Stimulated activated CD4-positive, alpha-beta T cell treated with anti-CD3 and anti-CD28 coated beads, Interleukin-1b, Interleukin-23, amount 100 ng/mL, for 48 hours (primary cell): Measurements from ENCODE around the gene MACROD2.

Experiments used
- DNase-seq: peaks from one replicate; pipeline ENCODE4 v3.0.0-alpha.2; 2020

The MACROD2 gene

DNA sequence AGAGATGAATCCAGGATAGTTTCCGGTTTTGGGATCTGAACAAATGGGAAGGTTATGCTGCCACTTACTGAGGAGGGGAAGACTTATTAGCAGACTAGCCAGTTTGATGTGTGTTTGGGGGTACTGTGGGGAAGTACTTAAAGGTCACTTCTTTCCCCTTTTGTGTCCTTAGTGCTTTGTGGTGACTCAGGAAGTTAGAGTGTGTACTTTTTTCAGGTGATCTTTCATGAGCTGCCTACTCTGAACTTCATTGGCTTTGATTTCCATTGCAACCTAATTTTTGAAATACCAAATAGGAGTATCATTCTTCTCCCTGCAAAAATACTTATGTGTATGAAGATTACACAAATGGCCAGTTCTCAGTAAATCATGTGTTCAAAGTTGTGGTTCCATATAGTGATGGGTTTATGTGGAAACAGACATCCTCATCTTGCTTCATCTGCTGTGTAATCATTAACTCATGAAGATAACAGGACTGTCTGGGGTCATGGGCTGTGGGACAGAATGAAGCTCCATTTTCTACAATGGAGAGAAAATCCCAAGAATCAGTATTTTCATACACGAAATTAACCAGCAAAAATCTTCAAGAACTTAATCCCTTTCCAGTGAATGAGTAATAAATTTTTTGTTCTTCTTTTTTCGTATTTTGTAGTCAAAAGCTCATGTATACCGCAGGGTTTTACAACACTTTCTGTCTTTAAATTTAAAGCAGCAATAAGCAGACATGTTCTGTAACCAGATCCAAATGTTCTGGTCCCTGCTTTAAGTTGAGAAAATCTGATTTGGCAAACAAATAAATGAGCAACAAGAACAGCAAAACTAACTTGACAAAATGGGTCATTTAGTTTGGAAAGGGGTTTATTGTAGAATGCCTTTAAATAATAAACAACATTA, 614.3 kb downstream of the MACROD2 start:
- DNase-seq = no peak

DNA sequence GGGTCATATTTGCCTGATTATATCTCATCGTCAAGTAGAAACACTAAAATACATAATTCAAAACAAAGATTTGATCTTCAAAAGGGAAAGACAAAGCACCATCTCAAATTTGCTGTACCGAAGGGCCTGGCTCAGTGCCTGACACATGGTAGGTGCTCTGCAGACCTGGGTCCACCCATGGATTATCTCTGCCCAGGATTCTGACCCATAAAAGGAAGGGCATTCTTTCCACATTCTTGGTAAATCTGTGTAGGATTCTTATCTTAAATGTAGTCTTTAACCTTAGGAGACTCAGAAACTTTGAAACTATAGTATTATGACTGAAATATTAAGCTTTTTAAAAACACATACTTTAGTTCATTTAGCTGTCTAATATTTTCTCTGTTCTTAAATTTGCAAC, 616.2 kb downstream of the MACROD2 start:
- DNase-seq = no peak

DNA sequence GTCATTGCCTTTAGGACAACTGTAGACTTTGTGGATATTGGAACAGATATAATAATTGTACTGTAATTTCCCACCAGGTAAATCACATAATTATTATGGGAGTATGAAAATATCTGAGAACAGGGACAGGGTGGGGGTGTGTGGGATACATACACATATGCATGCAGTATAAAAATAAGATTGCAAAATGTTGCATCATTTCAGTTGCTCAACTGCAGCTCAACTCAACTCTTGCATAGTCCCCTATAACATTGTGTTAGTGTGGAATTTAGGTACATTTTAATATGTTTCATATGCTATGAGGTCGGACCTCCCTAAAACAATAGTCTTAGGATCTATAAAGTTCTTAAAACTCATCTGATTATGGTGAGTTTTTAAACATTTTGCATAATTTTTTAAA, 617.1 kb downstream of the MACROD2 start:
- no peak for DNase-seq

DNA sequence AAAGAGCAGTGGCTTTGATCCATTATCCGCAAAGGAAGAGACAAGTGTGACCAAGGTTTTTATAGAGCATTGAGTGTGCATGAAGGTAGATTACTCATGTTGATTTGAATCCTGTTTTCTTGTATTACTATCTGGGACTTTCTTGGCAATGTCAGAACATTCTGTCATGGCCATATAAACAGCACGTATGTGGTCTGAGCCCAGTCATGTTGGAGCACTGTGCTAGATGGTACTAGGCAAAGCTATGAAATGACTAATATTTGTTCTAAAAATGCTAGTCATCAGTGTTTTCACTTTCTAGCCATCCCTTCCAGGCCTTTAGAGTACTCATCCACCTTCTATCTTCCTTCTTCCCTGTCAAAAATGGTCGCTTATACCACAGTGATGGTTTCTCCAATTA, 620.7 kb downstream of the MACROD2 start:
- DNase-seq = no peak

DNA sequence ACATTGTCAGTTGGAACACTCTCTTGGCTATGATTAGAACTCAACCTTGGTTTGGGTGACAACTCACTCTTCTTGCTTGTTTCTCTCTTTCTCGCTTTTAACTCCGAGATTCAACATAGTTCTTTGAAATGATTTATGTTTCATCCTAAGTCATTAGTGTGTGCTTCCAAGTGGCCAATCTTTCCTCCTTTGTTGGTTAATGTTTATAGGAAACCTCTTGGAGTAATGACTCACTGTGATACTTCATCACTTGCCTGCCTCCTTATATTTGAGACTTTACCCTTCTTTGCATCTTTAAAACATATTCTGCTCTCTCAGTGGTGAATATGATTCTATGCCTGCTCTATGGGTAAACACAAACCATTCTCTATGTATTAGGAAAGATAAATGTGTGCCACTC, 621.8 kb downstream of the MACROD2 start:
- no peak for DNase-seq

DNA sequence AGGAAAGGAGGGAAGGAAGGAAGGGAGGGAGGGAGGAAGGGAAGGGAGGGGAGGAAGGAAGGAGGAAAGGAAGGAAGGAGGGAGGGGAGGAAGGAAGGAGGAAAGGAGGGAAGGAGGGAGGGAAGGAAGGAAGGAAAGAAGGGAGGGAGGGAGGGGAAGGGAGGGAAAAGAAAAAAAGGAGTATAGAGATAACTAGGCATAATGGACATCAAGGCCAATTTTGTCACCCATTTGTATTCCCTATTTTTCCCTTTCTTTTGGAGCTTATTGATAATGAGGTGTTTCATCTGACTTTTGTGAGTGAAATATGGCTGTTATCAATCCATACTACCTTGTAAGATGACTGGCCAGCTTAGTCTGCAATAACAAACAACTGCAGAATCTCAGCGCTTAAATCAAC, 624.1 kb downstream of the MACROD2 start:
- DNase-seq = no peak

DNA sequence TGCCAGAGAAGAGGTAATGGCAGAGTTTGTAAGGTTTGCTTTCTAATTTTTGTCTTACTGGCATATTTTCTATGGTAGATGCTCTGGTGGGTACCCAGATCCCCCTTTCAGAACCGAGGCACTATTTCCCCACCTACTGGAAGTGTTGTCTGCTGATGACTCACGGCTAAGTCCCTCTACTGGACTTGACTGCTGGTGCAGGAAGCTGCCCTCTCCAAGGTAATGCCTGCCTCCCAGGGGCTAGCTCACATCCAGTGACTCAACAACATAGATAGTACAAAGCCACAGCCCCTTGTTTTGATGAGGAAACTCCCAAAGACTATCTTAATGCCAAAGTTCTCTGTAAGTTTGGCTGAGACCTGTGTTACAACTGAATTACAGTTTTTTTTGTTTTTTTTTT, 627.5 kb downstream of the MACROD2 start:
- DNase-seq = no peak

DNA sequence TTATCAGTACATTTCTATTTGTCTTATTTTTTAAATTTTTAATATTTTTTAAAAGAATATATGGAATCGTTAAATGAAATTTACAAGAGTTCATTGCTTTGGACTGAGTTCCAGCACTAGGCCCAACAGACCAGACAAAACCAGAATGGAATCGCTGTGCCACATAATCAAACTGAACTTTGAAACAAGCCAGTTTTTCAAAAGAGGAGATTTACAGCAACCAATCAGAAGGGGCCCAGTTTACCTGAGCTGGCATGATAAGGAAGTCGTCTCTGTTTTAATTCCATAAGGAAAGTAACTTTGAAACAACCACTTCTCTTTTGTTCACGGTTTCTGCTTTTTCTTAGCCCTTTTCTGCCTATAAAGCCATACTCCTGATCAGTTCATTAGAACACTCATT, 635.7 kb downstream of the MACROD2 start:
- DNase-seq = no peak

DNA sequence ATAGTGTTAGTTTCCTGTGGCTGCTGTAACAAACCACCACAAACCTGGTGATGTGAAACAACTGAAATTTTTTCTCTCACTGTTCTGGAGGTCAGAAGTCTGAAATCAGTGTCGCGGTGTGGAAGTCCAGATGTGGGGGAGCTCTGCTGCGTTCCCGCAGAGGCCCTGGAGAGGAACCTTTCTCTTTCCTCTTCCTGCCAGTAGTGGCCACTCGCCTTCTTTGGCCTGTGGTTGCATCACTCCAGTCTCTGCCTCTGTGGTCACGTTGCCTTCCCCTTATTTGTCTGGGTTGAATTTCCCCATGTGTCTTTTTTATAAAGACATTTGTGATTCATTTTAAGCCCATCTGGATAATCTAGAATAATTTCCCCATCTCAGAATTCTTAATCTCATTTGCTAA, 637.6 kb downstream of the MACROD2 start:
- no peak for DNase-seq

DNA sequence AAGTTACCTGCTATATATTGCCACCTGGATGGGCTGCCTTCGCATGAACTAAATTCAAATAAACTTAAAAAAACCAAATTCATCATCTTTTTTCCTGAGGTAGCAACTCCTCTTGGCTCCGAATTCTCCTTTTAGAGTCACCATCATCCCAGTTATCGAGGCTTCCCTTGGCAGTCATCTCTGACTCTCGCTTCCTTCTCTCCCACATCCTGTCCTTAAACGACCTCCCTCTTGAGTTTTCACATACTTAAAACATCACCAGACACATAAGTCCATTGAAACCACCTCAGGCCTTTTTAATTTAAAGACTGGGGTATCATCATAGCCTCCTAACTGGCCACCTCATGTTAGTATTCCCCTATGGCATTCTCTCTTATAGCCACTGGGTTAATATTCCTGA, 638.2 kb downstream of the MACROD2 start:
- no peak for DNase-seq

DNA sequence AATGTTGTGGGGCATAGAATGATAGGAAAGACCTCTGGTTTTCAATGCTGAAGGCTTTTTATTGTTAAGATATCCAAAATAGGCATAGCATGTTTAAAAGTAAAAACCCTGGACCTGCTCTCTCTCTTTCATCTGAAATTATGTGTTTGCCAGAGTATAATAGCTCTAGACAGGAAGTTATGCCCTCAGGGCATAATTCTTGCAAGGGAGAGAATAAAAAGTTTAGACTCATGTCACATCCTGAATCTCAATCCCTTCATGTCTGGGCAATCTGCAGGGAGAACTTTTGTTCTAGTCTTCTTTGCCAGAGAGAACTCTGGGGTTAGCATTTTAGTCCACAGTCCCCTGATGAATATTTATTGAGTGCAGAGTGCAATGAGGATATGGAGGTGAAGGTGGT, 639.3 kb downstream of the MACROD2 start:
- DNase-seq = no peak

DNA sequence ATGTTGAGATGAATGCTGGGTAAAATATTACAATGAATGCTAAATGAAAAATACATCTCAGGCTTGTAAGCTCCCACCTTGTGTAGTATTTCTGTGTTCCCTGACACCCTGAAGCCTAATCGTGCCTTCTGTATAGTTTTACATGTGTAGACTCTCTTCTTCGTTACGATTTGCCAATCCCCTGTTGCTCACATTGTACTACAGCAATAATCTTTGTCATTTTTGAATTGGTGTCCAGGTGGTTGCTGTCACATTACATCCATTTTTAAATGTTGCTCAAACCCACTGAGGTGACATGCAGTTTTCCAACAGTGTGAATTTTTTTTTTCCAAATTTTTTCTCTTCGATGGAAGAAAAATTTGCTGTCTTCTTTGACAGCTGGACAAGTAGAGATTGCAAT, 642.1 kb downstream of the MACROD2 start:
- DNase-seq = no peak

DNA sequence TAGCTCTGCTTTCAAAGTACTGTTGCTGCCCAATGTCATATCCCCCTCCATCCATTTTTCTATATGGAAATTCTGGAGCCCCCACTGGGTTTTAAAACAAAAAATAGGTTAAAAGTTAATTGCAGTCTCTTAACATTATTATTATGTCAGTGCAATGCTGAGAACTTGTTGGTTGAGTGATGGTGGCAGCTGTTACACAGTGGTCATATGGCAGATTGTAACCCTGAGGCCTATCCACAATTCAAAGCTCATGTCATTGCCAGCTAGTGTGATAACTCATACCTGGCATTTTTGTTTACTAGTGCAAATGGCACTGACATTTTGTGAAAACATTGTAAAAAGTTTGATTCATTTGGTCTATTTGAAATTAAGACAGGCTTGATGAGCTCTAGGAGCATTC, 647.8 kb downstream of the MACROD2 start:
- no peak for DNase-seq

DNA sequence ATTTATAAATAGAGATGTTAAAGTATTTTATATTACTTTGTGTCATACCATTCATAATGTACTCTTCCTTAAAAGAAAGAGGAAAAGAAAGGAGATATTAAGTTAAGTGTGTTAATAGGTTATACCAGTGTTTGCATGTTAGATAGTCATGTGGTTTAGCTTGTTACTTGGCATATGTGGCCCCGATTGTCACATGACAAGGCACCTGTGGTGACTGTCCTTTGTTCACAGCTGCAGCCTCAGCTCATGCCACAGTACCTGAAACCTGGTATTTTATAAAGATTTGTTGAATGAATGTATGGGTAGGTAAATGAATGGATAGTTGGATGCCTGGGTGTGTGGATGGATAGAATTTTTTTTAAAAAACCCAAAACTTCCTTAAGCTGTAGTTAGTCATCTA, 648.2 kb downstream of the MACROD2 start:
- DNase-seq = no peak

DNA sequence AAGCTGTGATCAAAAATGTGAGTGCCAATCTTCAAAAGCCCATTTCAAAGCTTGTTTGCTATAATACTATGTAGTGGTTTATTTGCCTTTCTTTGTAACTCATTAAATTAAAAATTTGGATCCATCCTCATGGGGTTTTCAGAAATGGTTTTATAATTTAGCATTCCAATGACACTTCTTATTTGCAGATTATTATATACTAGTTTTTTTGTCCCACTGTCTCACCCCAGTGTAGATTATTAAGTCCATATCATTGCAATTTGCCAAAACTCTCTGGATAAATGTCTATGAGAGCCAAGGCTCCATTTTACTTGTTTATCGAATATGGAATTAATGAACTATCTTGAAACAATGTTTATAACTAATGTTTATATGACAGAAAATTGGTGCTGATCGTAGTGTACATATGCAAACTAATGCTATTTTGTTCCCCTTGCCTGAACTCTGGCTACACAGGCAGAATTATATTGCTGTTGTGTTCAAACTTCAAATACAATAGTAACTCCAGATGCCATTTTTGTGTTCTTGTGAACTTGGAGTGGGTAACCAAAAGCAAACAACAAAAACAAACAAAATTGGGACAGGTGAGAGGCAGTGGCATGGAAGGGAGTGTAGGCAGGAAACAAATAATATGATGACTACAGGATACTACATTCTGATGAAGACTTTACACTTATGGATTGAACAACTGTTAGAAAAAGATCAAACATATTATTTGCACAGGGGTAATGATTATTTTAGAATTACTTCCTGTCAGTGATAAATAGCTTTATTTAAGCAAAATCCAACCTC, 649.2 kb downstream of the MACROD2 start:
- DNase-seq = no peak

DNA sequence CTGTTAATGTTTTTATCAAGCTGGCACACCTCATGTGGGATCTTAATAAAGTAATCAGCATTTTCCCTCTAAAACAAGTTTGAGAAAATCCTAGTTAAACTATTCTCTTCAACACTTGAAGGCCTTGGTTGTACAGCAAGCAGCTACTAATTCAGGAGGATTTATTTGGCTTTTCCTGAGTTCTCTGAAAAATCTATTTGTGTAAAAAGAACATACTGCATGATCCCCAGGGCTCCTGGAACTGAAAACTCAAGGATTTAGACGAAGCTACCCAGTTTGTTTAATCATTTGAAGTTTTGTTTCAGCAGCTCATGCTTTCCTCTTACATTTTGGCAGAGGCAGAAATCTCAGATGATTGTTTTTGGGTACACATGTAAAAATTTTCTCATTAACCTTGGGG, 651.7 kb downstream of the MACROD2 start:
- no peak for DNase-seq

DNA sequence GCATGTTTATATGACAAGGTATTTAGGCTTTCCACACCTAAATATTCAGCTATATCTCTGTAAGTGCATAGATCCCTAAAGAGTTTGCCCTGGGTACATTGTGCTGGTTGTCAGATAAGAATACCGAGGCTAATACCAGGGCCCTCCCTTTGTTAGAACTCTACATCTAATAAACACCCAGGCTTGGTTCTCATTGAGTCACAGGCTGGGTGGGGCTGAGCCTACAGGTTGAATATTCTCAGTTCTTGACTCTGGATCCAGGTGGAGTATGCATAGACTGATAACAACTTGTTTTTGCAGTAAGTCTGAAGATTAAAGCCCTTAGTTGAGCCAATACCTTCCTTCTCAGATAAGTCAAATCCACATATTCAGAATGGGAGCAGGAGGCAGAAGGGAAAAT, 654.3 kb downstream of the MACROD2 start:
- DNase-seq = no peak

DNA sequence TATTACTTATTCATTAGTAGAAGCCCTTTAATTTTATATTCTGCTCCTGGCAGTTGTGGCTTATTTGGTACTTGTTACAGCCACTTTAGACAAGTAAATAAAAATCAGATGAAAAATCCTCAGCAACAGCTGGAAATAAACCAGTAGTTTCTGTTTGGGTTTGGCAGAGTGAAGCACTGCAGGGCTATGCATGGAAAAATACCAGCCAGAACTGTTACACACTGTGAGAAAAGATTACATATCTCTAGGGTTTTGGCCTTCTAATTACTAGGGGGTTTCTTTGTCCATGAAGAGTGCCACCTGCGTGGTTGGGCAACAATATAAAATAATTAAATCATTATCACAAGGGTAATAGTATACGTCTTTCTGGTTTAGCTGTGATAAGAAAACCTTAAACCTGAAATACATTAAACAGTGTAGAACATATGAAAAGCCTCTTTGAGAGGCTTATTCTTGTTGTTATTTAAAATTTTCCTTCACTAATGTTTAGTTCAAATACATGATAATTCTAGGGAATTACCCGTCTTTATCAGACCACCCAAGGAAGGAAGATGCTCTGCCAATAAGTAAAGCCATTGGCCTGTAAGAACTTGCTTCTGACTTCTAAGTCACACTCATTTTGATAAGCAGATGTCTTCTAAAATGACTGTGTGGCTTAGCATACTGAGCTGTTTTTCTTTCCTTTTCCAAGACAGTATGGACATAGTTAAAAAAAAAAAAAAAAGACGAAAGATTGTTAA, 662.1 kb downstream of the MACROD2 start:
- no peak for DNase-seq

DNA sequence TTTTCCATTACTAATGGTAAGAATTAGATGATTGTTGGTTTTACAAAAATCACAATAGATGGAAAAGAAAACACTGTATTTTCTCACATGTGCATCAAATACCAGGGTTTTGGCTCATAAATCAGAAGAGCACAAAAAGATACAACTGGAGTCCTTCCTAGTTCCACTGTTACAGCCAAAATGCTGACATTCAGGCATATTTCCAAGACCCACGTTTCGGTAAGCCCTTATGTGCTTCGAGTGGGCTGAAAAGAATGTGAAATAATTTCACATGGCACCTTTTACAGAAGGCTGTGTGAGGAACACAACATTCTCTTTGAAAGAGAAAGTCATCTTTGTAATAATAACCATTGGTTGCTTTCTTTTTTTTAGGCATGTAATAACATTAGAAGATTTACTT, 668.8 kb downstream of the MACROD2 start:
- no peak for DNase-seq

DNA sequence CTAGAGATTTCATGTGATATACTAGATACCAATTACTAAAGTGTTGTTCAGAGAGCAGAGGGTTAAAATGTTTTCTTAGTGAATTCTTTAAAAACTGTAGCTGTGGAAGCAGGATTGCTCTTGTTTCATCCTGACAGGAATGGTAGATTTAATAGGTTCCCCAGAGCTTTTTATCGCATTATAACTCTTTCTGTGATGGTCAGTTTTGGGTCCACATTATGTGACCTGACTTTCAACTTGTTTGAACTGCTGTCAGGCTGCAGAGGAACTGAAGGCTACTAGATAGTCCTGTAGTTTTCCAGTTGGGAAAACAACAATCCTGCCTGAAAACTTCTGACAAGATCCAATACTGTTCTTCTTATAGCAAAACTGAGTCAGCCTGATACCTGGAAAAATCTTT, 671.4 kb downstream of the MACROD2 start:
- no peak for DNase-seq

DNA sequence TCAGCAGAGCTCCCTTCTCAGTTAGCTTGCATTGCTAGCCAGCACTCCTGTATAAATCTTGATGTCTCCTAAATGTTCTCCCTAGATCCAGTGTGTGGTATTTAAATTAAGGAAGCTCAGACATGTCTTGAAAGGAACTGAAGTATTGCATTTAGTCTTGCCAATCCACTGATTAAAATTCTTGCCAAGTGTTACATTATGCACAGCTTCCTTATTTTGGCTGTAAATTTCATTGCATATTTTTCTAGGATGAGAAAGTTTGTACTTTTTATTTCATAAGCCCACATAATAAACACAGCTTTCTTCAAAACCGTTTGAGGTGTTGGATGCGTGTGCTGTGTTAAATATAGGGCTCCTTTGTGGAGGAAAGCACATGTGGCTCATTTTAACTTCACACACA, 671.9 kb downstream of the MACROD2 start:
- no peak for DNase-seq

DNA sequence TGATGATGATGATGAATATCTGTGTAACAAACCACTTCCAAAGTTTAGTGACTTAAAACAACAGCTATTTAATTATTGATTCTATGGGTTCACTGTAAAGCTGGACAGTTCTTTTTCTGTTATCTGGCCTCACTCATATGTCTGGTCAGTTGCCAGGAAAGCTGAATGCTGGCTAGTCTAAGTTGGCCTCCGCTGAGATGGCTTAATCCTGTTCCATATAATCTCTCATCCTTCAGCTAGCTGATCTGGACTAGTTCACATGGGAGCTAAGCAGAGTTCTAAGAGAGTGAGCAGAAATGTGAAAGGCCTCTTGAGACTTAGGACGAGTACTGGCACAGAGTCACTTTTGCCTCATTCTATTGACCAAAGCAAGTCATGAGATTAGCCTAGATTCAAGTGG, 676.8 kb downstream of the MACROD2 start:
- no peak for DNase-seq

DNA sequence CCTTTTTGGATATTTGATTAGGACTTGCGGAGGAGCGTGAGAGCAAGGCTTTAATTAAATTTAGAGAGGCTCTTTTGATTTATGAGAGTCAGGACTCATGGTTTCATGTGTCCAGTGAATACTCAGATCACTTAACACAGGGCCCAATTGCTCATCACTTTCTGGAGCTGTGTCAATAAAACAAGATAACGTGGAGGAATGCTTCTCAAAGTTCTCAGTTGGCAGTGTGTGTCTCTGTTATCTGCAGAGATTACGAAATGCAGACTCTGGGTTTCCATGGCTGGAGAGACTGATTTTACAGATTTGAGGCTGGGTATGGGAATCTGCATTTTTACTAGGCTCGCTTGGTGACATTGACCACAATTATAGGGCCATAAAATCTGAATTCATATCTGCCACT, 677.8 kb downstream of the MACROD2 start:
- DNase-seq = no peak

DNA sequence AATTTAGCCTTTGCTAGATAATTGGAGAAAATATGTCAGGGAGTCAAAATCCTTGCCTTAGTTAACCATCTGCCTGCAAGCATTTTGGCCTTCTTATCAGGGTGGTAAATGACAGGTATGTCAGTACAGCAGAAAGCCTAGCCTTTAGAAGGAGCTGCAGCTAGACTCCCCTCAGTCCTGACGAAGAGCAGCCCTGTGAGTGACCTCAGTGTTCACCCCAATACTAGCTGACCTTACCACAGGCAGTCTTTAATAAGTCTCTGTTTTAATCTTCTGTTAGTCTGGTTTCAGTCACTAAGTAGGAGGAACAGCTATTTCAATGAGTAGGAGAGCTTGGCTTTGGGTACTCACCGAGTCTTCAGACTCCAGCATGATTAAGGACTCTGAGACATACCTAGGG, 682.1 kb downstream of the MACROD2 start:
- DNase-seq = no peak
